GM23248 (cell line): ENCODE data around the gene PIGQ. TPM values are rescaled to one million over a fixed set of nuclear protein-coding genes. Genes with fewer than 3 reads are reported as not detected.

ENCODE experiments used
- DNase-seq: peaks from one replicate; pipeline ENCODE4 v3.0.0-alpha.2; 2015
- H2AFZ ChIP-seq: fragments of 200-600 bp; sonication (generic); 2 replicates; pipeline ENCODE4 v1.6.1; 2016; ENCODE audit warnings: antibody characterized with exemption
- H3F3A ChIP-seq: fragments of 200-600 bp; sonication (generic); 2 replicates; pipeline ENCODE4 v1.6.1; 2016; ENCODE audit warnings: mild to moderate bottlenecking, antibody characterized with exemption, mixed run types; ENCODE audit not compliant: insufficient read depth
- H3K27ac ChIP-seq: fragments of 200-600 bp; sonication (generic); 2 replicates; pipeline ENCODE4 v1.5.1; 2016; ENCODE audit warnings: mild to moderate bottlenecking
- H3K27me3 ChIP-seq: fragments of 200-600 bp; sonication (generic); replicated peaks from 2 replicates; pipeline ENCODE4 v1.6.1; 2016; ENCODE audit warnings: mild to moderate bottlenecking; ENCODE audit not compliant: insufficient read depth
- H3K36me3 ChIP-seq: fragments of 200-600 bp; sonication (generic); 2 replicates; pipeline ENCODE4 v1.6.1; 2016; ENCODE audit warnings: low read depth, mild to moderate bottlenecking
- H3K4me1 ChIP-seq: fragments of 200-600 bp; sonication (generic); 2 replicates; pipeline ENCODE4 v1.6.1; 2016; ENCODE audit warnings: mild to moderate bottlenecking; ENCODE audit not compliant: insufficient read depth
- H3K4me2 ChIP-seq: fragments of 200-600 bp; sonication (generic); one replicate; pipeline ENCODE4 v1.6.1; 2016; ENCODE audit warnings: mild to moderate bottlenecking; ENCODE audit not compliant: unreplicated experiment
- H3K4me3 ChIP-seq: fragments of 200-600 bp; sonication (generic); 2 replicates; pipeline ENCODE4 v1.5.1; 2016; ENCODE audit warnings: mild to moderate bottlenecking
- H3K79me2 ChIP-seq: fragments of 200-600 bp; sonication (generic); 2 replicates; pipeline ENCODE4 v1.6.1; 2016; ENCODE audit warnings: mild to moderate bottlenecking; ENCODE audit not compliant: insufficient read depth
- H3K9ac ChIP-seq: fragments of 200-600 bp; sonication (generic); 2 replicates; pipeline ENCODE4 v1.6.1; 2016; ENCODE audit warnings: mild to moderate bottlenecking
- H3K9me2 ChIP-seq: fragments of 200-600 bp; sonication (generic); 2 replicates; pipeline ENCODE4 v1.6.1; 2016; ENCODE audit warnings: mixed run types, mild to moderate bottlenecking, moderate library complexity; ENCODE audit not compliant: insufficient read depth
- H3K9me3 ChIP-seq: fragments of 200-600 bp; sonication (generic); one replicate; pipeline ENCODE4 v1.6.1; 2017; ENCODE audit warnings: low read depth
- H4K20me1 ChIP-seq: fragments of 200-600 bp; sonication (generic); 2 replicates; pipeline ENCODE4 v1.6.0; 2016; ENCODE audit not compliant: insufficient read depth
- EZH2 ChIP-seq: fragments of 200-600 bp; sonication (generic); IDR thresholded peaks from 2 replicates; pipeline ENCODE4 v1.6.1; 2018; ENCODE audit warnings: antibody characterized with exemption, mild to moderate bottlenecking; ENCODE audit not compliant: insufficient read depth, poor library complexity, severe bottlenecking
- EZH2phosphoT487 ChIP-seq: fragments of 200-600 bp; sonication (generic); IDR thresholded peaks from 2 replicates; pipeline ENCODE4 v1.6.1; 2018; ENCODE audit warnings: antibody characterized with exemption, moderate library complexity, mild to moderate bottlenecking, low read depth; ENCODE audit not compliant: insufficient read depth
- WGBS, 2 experiments: methylation state at CpG; one replicate each; pipeline ENCODE4 v1.1.6; 2015 to 2017; ENCODE audit warnings: low lambda C conversion rate in 2 of 2, low coverage in 1 of 2; ENCODE audit errors: missing lambda C conversion rate in 2 of 2; 5-methylcytosine and 5-hydroxymethylcytosine counted together
- in situ Hi-C: fragments of 300-500 bp; cut with MboI; formaldehyde crosslinking; loops from 2 replicates; pipeline ENCODE4 v1.15.0; 2020
- polyA plus RNA-seq: library from polyadenylated mRNA; unstranded; fragments of >200 nt; fragmentation: Nextera tagmentation; extraction: Ambion mirVana; gene quantifications from 2 replicates; pipeline ENCODE4 v1.2.1, GENCODE V29; 2016
- total RNA-seq: library from RNA; depleted of rRNA; stranded (reverse); fragments of >200 nt; shearing (Covaris generic); gene quantifications from 2 replicates; pipeline ENCODE4 v1.2.3, GENCODE V29; 2014

The PIGQ gene
- total and polyA plus RNA-seq, 2 experiments from 2014 or later: 31.6 to 35.0 TPM

GRCh38 chr16:523097-523741, 46.5 kb upstream of the PIGQ start:
- no peaks in the 10 kb centered on the region for H4K20me1 ChIP-seq
- no peak overlapping the region for H3K9ac ChIP-seq
- no peak for DNase-seq
- in situ Hi-C loops: no loop called here
- TF ChIP-seq EZH2phosphoT487 (no peak), EZH2 (no peak)
- 92 to 95% methylated on average over 22 of the region's 22 CpGs for WGBS, 2 experiments
- no peaks in the 10 kb centered on the region for H3K36me3 ChIP-seq
- H3K79me2 ChIP-seq: peaks cover 12% of the 10 kb centered on the region
- H3F3A ChIP-seq: peaks cover 18% of the 10 kb centered on the region
- no peak overlapping the region for H2AFZ ChIP-seq
- H3K9me3 ChIP-seq: no peaks in the 10 kb centered on the region
- no peak overlapping the region for H3K4me2 ChIP-seq
- no peaks in the 10 kb centered on the region for H3K9me2 ChIP-seq
- H3K4me3 ChIP-seq: no peak overlapping the region
- no peaks in the 10 kb centered on the region for H3K27me3 ChIP-seq
- H3K4me1 ChIP-seq: peaks cover 22% of the 10 kb centered on the region
- H3K27ac ChIP-seq: no peak overlapping the region

- no peaks in the 10 kb centered on the region for H3K9me3 ChIP-seq
- H3K4me3 ChIP-seq: no peak overlapping the region
- peaks cover 25% of the 10 kb centered on the region for H3K79me2 ChIP-seq
- H2AFZ ChIP-seq: no peak overlapping the region
- peak overlapping the region; percentile 94 for H3K27ac ChIP-seq
- H3K27me3 ChIP-seq: no peaks in the 10 kb centered on the region
- in situ Hi-C loops: no loop called here
- no peak for TF ChIP-seq EZH2phosphoT487
- TF ChIP-seq EZH2: no peak
- no peak for DNase-seq
- H3K9me2 ChIP-seq: no peaks in the 10 kb centered on the region
- peak overlapping the region; percentile 81; the same call in 1 of the 2 replicates for H3K9ac ChIP-seq
- H3F3A ChIP-seq: peaks cover 25% of the 10 kb centered on the region
- peaks cover 27% of the 10 kb centered on the region for H3K4me1 ChIP-seq
- H3K4me2 ChIP-seq: no peak overlapping the region
- no peaks in the 10 kb centered on the region for H3K36me3 ChIP-seq
- WGBS, 2 experiments: 60 to 66% methylated on average over 16 to 24 of the region's 24 CpGs
- no peaks in the 10 kb centered on the region for H4K20me1 ChIP-seq
Observed at GRCh38 chr16:524274-525040, 45.3 kb upstream of the PIGQ start.

- H3K9me2 ChIP-seq: no peaks in the 10 kb centered on the region
- peaks cover 34% of the 10 kb centered on the region for H3K4me1 ChIP-seq
- H3F3A ChIP-seq: peaks cover 31% of the 10 kb centered on the region
- no peaks in the 10 kb centered on the region for H3K36me3 ChIP-seq
- H2AFZ ChIP-seq: no peak overlapping the region
- H3K9me3 ChIP-seq: no peaks in the 10 kb centered on the region
- TF ChIP-seq EZH2: no peak
- TF ChIP-seq EZH2phosphoT487: no peak
- in situ Hi-C loops: no loop called here
- H3K27me3 ChIP-seq: no peaks in the 10 kb centered on the region
- H3K4me3 ChIP-seq: peak overlapping the region; percentile 20; the same call in 1 of the 2 replicates
- H4K20me1 ChIP-seq: no peaks in the 10 kb centered on the region
- H3K9ac ChIP-seq: peak overlapping the region; percentile 81
- H3K27ac ChIP-seq: peak overlapping the region; percentile 94
- peak overlapping the region; percentile 82 for H3K4me2 ChIP-seq
- H3K79me2 ChIP-seq: peaks cover 31% of the 10 kb centered on the region
- 64 to 74% methylated on average over 8 of the region's 8 CpGs for WGBS, 2 experiments
- no peak for DNase-seq
Observed at GRCh38 chr16:525123-525519, 44.6 kb upstream of the PIGQ start.

- Histone ChIP-seq H3K9me2 (no peaks in the 10 kb centered on the region), H3K4me2 (peak overlapping the region; percentile 82), H3K79me2 (peaks cover 37% of the 10 kb centered on the region), H4K20me1 (no peaks in the 10 kb centered on the region), H3F3A (peaks cover 31% of the 10 kb centered on the region), H3K27me3 (no peaks in the 10 kb centered on the region), H3K9ac (peak overlapping the region; percentile 81), H3K4me3 (peak overlapping the region; percentile 76), H2AFZ (no peak overlapping the region), H3K9me3 (no peaks in the 10 kb centered on the region), H3K36me3 (no peaks in the 10 kb centered on the region), H3K4me1 (peaks cover 34% of the 10 kb centered on the region), H3K27ac (peak overlapping the region; percentile 94)
- in situ Hi-C loops: no loop called here
- TF ChIP-seq EZH2phosphoT487: no peak
- no peak for TF ChIP-seq EZH2
- 14 to 19% methylated on average over 12 to 13 of the region's 13 CpGs for WGBS, 2 experiments
- DNase-seq: peak; percentile 98
Observed at GRCh38 chr16:525520-526180, 44.1 kb upstream of the PIGQ start.
